HG02642 (cell line): Measurements from ENCODE around the gene TBC1D24.

ENCODE experiments used
- ATAC-seq: cut with Tn5 transposase; IDR thresholded peaks from one replicate; pipeline ENCODE4 v1.9.1; 2021; ENCODE audit warnings: mild to moderate bottlenecking; ENCODE audit not compliant: unreplicated experiment, poor library complexity

Gene TBC1D24

DNA sequence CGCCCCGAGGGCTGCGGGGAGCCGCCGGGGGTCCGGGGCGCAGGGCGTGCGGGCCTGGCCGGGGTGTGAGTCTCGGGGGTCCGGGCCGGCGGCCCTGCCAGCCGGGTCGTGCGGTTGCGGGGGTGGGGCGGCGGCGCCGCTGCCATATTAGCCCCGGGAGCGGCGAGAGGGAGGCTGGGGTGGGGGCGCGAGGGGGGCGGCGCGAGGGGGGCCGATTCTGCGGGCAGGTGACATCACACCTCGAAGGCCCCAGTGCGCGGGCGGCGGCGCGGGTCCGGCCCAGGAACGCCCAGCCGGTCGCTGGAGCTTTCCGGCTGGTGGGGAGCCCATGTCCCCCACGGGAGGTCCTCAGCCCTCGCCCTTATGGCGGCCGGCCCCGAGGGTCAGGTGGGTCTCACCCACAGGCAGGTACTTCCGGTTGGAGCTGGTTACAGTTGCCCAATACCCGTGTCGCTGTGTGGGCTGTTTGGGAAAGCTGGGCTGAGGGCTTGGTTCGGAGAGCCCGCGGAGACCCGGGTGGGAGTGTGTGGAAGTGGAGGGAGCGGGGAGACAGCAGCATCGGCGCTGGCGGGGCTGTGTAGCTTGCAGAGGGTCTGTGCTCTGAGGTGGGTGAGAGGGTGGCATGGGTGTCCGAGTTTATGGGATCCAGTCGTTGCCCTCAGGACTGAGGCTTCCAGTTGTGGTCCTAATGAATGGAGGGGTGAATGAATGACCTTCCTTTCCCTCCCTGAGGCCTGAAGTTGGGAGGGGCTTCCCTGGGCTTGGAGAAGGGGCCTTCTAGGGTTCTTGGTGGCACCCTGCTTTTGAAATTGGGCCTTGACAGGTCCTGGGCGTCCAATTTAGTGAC, 39.6 kb downstream of the TBC1D24 start:
- ATAC-seq, result no peak

DNA sequence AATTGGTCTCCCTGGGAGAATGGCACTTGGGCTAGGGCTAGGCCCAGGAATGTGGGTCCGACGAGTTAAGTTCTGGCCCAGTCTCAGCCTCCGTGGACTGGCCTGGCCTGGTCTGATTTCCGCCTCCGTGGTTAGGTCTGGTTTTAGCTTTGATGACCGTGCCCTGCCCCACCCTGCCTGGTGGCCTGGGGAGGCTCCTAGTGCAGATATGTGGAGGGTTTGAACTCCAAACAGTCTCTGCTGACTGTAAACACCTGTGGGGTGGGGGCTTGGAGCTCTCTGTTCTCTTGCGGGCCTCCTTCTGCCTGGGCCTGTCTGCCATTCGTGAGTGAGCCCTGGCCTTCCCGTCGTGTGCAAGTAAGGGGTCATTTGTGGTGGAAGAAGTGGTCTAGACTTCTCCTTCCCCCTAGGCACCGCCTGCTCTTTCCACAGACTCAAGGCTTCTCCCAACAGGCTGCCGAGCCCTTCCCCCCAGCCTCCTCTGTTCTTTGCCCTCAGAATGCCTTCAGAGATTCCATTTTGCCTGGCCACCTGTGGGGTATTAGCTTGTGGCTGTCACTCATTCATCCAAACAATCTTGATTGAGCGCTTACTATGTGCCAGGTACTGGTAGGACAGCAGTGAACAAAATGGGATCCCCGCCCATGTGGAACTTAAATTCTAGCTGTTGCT, 40.4 kb downstream of the TBC1D24 start:
- no peak for ATAC-seq

- no peak for ATAC-seq
Observed at GRCh38 chr16:2516391-2517240, 41.7 kb downstream of the TBC1D24 start.

- no peak for ATAC-seq
Observed at GRCh38 chr16:2517954-2518605, 43.2 kb downstream of the TBC1D24 start.

DNA sequence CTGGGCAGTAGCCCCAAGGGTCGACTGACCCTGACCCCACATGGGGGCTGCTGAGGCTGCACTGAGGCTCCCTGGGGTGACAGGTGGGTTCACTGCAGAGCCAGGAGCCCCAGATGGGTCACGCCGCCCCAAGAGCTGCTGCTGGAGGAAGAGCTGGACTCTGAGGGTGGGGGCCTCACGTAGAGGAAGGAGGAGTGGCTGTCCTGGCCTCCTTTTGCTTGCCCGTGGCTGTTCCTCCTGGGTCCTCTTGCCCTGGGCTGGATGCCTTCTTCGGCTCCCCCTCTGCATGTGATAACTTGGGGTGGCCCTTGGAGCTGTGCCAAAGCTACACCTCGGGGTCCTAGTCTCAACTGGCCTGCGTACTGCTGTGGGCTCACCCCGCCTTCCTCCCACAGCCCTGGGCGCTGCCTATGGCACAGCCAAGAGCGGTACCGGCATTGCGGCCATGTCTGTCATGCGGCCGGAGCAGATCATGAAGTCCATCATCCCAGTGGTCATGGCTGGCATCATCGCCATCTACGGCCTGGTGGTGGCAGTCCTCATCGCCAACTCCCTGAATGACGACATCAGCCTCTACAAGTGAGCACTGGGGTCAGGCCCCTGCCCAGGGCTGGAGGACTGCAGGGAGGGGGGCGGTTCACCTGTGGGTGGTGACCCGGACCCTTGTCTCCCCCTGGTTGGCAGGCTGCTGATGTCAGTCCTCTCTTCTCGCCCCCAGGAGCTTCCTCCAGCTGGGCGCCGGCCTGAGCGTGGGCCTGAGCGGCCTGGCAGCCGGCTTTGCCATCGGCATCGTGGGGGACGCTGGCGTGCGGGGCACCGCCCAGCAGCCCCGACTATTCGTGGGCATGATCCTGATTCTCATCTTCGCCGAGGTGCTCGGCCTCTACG, 44.1 kb downstream of the TBC1D24 start:
- ATAC-seq, result no peak

- ATAC-seq, result no peak
Observed at GRCh38 chr16:2519711-2520080, 44.8 kb downstream of the TBC1D24 start.

- ATAC-seq, result peak; percentile 59
Observed at GRCh38 chr16:2520097-2520783, 45.3 kb downstream of the TBC1D24 start, which contains the start of gene AMDHD2. TSS of gene AMDHD2 (plus strand) at chr16:2520371. CDS start at chr16:2520459, 88 bp downstream.

GRCh38 chr16:2520784-2521531, 46.0 kb downstream of the TBC1D24 start:
- peak; percentile 24 for ATAC-seq

DNA sequence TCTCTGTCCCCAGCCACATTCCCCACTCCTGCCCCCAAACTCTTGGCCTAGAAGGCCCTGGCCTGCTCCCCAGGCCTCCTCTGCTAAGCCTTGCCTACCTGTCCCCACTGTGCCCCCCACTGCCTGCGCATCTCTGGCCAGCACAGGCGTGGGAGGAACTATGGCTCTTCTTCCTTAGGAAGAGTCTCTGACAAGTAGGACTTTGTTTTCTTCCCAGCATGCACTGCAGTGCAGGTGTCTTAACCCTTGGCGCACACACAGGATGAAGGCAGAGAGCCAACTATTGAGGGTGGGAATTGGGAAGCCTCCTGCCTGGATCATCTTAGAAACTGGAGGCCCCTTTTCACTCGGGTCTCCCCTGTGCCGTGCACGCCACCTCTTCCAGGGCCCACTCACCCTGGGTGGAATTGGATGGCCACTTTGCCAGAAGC, 48.9 kb downstream of the TBC1D24 start:
- no peak for ATAC-seq

DNA sequence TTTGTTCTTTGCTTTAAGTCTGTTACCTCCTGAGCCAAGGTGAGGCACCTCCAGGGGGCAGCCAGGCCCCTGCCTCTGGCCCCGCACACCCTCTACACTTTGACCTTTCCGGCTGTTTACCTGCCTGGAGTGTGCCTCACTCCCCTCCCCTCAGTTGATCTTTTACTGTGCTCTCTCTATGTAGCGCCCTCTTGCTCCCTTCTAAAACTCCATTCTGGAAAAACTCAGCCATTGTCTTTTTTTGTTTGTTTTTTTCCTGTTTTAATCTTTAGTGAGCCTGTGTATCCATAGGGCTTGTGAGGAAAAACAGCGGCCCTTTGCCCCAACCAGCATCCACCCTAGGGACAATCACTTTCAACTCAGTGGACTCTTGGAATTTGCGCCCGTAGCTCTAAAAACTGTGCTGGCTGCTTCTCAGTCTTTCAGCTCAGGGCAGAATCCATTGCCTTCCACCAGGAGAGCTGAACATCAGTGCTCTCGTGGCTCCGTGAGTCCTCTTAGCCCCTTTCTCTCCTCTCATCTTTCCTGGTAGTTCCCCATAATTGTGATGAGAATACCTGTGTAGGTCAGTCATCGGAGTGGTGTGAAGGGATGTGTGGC, 49.5 kb downstream of the TBC1D24 start:
- no peak for ATAC-seq

GRCh38 chr16:2526135-2526534, 51.2 kb downstream of the TBC1D24 start:
- ATAC-seq, result no peak

- no peak for ATAC-seq
Observed at GRCh38 chr16:2527071-2527783, 52.3 kb downstream of the TBC1D24 start.

DNA sequence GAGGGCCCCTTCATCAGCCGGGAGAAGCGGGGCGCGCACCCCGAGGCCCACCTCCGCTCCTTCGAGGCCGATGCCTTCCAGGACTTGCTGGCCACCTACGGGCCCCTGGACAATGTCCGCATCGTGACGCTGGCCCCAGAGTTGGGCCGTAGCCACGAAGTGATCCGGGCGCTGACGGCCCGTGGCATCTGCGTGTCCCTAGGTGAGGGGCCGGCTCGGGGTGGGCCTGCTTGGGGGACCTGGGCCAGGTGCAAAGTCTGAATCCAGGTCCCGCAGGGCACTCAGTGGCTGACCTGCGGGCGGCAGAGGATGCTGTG, 52.8 kb downstream of the TBC1D24 start:
- no peak for ATAC-seq

- ATAC-seq, result no peak
Observed at GRCh38 chr16:2528161-2529060, 53.5 kb downstream of the TBC1D24 start.

- ATAC-seq, result no peak
Observed at GRCh38 chr16:2529061-2529931, 54.4 kb downstream of the TBC1D24 start.
